ENCODE measurements around the gene ABCC3.

Gene ABCC3

DNA sequence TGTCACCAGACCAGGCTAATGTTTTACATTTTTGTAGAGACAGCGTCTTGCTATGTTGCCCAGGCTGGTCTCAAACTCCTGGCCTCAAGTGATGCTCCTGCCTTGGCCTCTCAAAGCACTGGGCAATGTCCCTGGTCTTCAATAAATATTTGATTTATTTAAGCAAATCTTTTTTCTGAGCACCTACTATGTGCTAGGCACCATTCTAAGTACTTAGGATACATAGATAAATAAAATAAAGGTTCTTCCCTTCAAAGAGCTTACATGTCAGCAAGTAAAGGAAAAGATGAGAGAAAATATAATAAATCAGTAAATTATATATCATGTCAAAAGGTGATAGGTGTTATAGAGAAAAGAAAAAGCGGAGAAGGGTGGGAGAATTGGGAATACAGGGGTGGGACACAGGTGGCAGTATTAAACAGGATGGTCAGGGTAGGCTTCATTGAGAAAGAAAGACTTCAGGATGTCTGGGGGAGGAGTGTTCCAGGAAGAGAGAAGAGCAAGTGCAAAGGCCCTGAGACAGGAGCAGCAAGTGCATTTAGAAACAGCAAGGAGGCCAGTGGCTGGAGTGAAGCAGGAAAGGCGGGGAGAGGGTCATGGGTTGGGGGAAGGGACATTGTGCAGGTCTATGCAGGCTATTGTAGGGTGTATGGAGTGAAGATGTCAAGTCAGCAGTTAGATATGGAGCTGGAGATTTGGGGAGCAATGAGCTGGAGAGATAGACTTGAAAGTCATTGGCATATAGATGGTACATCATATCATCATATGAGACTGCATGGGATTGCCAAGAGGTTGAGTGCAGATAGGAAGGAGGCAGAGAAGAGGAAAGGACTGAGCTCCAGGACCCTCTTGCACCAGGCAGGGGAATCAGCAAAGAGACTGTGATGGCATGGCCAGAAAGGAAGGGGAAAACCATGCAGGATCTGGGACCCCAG lies 11.3 kb downstream of the ABCC3 start:
- DNase-seq, result no peak

DNA sequence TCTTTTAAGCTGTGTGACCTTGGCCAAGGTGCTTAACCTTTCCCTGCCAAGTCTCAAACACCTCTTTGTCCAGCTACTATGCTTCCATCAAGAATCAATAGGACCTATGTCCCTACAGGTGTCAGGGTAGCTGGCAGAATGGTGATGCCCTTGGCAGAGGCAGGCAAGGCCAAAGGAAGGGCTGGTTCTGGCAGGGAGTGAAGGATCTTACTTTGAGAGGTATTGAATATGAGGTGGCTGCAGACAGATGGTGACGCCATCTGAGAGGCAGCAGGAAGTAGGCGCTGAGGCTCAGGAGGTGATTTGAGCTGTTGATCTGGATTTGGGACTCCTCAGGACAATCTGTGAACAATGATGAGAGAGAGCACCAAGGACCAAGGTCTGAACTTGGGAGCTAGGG lies 12.5 kb downstream of the ABCC3 start:
- no peak for DNase-seq

DNA sequence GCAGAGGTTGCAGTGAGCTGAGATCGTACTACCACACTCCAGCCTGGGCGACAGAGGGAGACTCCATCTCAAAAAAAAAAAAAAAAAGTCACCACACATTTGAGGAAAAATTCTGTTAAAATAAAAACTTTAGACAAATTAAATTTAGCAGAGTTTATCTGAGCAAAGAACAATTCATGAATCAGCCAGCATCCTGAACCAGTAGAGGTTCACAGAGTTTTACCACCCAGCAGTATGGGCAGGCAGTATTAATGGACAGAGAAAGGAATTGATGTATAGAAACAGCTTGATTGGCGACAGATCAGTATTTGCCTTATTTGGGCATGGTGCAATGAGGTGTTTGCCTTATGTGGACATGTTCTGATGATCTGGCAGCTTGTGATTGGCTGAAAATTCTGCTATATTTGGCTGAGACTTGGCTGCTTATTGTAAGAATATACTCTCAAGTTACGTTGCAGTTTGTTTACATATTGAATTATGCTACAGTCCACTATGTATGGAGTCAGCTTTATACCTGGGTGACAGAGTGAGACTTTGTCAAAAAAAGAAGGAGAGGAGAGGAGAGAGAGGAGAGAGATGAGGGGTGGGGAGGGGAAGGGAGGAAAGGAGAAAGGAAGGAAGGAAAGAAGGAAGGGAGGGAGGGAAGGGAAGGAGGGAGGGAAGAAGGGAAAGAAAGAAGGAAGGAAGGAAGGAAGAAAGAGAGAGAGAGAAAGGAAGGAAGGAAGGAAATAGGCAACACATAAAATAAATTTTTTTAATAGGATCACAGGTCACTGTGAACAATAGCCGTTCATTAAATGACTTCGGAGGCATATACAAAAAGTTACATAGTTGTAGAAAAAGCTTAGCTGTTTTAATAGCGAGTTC lies 14.6 kb downstream of the ABCC3 start:
- DNase-seq, result no peak

DNA sequence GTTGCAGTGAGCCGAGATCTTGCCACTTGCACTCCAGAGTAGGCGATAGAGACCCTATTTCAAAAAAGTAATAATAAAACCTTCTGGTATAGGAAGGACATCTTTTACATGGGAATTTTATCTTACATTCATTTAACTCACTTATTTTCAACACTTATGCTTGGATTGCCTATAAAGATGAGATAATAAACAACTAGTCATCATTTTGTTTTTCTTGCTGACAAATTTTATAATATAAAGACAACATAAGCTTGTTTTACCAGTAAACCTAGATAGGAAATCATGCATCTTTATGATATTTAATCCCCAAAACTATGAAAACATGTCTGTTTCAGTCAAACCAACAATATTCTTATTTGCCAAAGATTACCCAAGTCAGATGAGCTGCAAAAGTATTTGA lies 17.0 kb downstream of the ABCC3 start:
- DNase-seq, result no peak

DNA sequence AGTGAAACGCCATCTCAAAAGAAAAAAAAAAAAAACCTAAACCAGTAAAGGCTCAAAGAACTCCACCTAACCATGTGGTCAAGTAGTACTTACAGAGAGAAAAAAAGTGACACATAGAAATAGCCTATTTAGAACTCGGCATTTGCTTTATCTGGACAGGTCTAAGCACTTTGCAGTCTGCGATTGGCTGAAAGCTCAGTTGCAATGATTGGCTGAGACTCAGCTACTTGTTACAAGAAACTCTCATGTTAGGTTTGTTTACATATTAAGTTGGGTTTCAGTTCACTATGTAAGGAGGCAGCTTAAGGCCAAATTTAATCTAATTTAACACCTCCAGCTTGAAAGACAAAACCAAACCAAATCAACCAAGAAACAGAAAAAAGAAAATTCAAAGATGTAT lies 19.1 kb downstream of the ABCC3 start:
- no peak for DNase-seq

DNA sequence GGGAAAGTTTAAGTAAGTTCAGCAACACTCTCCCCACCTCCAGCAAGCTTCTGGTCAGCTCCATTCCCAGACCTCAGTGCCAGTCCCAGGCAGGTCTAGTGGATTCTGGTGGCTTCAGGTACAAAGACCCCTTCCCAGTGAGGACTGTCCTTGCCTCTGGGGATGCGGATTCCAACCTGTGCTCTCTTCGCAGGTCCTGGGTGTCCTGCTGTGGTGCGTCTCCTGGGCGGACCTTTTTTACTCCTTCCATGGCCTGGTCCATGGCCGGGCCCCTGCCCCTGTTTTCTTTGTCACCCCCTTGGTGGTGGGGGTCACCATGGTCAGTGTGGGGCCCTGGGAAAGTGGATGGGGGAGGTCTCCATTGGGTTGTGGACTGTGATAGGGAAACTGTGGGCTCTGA lies 21.8 kb downstream of the ABCC3 start:
- no peak for DNase-seq

DNA sequence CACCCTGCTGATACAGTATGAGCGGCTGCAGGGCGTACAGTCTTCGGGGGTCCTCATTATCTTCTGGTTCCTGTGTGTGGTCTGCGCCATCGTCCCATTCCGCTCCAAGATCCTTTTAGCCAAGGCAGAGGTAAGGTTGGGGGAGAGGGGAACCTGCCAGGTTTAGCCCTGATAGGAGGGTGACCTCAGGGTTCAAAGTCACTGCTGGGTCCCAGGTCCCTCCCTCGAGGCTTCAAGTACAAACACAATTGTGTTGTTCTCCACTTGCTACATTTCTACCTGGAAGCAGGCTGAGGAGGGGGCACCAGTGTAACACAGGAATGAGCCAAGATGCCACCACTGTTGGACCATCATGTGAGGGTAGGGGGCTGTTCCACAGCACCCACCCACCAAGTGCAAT lies 22.4 kb downstream of the ABCC3 start:
- DNase-seq, result no peak

DNA sequence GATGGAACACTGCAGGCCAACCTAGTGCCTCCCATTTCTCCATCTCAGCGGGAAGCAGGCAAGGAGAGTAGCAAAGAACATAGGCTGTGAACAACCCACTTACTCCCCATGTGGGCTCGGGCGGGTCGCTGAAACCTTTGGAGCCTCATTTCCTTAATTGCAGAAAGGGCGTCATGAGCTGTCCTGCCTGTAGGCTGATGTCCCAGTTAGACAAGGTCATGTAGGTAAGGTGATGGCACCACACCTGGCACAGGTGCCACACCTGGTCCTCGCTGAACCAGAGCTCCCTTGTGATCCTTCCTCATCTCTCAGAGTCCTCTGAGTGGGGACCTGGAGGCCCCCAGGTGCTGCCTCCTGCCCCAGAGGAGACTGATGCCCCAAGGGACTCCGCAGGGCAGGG lies 22.9 kb downstream of the ABCC3 start:
- no peak for DNase-seq

DNA sequence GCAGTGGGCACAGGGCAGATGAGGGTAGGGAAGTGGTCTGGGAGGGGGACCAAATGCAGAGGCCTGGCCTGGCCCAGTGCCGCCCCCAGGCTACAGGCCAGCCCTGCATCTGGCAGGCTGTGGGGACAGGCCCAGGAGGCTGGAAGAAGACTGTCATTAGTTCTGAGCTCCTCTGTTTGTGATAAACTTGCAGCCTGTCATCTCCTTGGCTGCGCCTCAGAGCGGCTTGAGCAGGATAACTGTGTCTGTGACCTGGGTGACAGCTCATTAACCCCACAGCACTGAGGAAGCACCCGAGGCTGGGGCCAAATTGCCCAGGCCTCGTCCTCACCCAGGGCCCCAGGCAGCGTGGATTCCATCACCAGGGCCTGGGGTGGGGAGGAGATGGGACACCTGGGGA lies 23.9 kb downstream of the ABCC3 start:
- DNase-seq, result no peak

DNA sequence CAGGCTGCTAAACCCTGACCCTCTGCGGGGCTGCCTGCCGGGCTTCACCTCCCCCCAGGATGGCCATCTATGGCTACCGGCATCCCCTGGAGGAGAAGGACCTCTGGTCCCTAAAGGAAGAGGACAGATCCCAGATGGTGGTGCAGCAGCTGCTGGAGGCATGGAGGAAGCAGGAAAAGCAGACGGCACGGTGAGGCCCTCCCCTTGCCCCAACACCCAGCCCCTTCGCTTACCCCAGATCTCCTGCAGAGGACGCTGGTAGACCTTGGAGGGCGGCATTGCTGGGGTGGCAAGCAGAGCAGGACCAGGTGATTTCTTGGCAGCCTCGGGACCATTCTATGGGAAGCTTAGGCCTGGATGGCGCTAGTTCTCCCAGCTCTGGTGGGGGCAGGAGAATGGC lies 24.5 kb downstream of the ABCC3 start:
- DNase-seq, result no peak

DNA sequence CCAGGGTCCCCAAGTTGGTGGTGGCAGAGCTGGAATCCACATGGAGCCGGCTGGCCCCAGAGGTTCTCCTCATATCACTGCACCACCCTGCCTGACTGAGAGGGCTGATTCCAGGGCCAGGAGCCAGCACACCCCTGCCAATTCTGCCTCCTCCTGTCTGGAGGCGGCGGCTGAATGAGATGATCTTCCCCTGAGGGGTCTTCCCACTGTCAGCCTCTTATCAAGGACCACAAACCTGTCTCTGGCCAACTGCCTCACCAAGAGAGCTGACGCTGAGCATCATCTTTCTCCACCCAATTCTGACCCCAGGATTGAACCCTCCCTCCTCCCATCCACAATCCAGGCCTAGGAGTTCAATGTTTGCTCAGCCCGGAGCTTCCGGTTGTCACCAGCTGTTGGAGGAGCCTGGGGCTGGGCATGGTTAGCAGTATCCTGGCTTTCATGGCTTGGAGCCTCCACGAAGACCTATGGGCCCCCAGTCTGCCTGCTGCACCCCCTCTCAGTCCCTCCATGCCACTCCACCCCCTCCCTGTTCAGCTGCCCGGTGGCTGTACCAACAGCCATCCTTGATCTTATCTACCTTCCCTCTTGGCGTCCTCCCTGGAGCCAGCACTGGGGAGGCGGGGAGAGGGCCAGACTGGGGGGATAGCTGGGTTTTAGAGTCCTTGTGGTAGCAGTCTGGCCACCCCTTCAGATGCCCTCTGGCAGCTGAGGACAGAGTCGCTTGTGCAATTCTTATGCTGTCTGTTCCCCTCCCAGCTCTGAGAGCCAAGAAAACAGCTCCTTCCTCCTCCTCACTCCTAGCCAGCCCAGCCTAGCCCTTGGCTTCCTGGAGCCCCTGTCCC lies 25.6 kb downstream of the ABCC3 start:
- no peak for DNase-seq

DNA sequence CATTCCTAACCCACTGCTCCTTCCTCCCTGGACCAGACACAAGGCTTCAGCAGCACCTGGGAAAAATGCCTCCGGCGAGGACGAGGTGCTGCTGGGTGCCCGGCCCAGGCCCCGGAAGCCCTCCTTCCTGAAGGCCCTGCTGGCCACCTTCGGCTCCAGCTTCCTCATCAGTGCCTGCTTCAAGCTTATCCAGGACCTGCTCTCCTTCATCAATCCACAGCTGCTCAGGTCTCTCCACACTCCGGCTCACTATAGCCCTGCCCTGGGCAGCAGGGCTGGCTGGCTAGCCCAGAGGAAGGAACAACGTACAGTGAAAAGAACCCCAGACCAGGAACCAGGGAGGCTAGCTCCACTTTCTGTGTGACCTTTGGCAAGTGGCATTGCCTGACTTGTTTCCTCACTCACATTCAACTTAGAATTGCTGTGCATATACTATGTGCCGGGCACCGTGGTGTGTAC lies 26.2 kb downstream of the ABCC3 start:
- no peak for DNase-seq

DNA sequence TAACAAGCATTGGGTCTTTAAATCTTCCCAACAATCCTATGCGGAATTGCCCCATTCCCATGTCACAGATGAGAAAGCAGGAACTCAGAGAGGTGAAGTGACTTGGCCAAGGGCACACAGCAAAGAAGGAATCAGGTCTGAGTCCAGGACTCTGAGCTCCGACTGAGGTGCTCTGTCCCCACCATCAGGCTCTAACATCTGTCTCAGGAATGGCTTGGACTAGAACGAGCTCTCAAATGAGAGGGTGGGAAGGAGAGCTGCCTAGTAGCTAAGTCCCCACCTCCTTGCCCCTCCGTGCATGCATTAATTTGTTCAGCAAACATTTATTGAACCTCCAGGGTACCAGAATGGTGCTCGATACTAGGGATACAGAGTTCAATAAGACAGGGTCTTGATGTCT lies 26.7 kb downstream of the ABCC3 start:
- no peak for DNase-seq

DNA sequence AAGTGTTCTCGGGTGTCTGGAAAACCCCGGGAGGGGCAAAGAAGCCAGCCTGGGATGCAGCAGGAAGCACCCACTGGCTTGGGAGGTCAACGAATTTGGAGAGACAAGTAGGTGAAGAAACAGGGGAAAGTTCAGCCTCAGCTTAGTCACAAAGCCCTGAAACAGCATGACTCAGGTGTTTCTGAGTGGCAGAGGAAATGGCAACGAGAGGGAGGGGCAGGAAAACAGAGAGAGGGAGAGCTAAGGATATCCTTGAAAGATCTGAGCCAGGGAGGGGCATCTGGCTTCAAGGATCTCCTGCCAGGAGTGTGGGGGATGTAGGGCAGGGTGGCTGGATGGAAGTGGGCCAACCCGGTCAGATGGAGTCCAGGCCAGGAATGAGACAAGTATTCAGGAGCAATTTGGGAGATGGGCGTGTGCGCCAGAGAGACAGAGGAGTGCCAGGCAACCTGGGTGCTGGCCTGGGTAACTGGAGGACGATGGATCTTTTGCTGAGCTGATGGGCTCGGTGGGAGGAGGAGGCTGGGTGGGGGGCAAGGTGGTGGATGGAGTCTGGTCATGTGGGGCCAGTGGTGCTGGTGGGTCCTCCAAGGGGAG lies 27.2 kb downstream of the ABCC3 start:
- no peak for DNase-seq

DNA sequence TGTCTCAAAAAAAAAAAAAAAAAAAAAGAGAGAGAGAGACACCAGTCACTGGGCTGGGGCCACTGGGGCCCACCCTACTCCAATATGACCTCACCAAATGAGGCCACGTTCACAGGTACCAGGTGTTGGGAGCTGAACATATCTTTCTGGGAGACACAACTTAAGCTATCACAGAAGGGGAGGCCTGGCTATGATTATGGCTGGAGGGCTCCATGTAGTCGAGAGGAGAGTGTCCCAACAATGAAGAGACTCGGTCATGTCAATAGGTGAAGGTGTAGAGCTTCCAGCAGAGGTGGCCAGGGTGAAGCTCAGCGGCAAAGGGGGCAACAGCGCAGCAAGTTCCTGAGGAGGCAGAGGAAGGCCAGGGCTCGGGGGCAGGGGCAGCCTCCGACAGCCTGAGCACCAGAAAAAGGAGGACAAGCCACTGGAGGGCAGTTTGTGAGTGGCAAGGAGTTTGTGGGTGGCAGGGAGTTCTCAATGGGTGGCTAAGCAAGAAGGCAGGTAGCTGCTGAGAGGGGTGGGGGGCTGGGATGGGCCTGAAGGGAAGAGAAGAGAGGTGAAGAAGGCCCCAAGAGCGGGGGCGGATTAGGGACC lies 28.0 kb downstream of the ABCC3 start:
- DNase-seq, result no peak

DNA sequence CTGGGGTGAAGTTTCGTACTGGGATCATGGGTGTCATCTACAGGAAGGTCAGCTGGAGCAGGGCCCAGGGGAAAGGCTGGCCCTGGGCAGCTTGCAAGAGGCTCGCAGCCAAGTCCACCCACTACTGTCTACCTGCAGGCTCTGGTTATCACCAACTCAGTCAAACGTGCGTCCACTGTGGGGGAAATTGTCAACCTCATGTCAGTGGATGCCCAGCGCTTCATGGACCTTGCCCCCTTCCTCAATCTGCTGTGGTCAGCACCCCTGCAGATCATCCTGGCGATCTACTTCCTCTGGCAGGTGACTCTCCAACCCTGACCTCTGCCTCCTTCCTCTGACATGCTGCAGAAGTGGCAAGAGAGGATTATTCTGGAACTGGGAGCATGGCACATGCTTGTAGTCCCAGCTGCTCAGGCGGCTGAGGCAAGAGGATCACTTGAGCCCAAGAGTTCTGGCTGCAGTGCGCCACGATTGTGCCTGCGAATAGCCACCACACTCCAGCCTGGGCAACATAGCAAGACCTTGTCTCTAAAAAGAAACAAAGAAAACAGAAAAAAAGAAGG lies 29.2 kb downstream of the ABCC3 start:
- DNase-seq, result no peak

DNA sequence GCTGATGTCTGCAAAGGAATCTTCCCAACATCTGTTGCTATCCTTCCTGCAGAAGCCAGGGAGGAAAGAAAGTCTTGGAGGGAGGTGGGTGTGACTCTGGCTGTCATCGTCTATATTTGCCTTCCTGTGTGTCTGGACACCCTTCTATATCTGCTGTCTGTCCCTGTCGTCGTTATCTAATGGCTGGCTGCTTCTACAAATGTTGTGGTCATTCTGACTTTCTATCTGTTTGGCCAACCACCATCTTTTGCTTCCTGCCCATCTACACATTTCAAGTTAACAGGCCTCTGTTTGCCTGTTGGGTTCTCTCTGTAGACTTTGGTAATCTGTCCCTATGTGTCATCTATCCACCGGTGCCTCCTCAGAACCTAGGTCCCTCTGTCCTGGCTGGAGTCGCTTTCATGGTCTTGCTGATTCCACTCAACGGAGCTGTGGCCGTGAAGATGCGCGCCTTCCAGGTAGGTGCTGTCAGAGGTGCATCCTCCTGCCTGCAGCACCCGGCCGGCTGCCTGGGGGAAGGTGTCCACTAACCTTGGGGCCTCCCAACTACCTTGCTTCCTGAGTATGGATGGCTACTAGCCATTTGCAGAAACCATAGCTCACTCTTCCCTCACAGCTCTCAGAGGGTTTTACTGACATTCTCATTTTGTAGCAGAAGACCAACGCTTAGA lies 30.2 kb downstream of the ABCC3 start:
- no peak for DNase-seq

DNA sequence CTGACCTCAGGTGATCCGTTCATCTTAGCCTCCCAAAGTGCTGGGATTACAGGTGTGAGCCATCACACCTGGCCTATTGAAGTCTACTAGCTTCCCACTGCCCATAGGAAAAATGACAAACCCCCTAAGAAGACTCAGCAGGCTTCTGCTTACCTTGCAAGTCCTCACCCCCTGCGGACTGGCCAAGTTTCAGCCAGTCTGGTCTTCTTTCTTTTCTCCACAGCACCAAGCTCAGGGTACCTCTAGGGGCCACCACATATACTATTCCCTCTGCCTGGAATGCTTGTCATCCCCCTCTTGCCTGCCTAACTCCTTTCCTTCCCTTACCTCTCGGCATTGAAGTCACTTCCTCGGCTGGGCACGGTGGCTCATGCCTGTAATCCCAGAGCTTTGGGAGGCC lies 31.2 kb downstream of the ABCC3 start:
- DNase-seq, result no peak

DNA sequence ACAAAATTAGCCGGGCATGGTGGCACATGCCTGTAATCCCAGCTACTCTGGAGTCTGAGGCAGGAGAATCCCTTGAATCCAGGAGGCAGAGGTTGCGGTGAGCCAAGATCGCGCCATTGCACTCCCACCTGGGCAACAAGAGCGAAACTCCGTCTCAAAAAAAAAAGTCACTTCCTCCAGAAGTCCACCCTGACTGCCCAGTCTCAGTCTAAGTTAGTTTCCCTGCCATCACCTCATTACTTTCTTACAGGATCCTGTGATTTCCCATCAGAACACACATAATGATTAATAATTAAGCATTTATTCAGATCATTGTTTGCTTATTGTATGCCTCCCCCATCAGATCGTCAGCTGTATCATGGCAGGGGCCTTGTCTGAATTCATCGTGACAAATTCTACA lies 31.6 kb downstream of the ABCC3 start:
- DNase-seq, result no peak

DNA sequence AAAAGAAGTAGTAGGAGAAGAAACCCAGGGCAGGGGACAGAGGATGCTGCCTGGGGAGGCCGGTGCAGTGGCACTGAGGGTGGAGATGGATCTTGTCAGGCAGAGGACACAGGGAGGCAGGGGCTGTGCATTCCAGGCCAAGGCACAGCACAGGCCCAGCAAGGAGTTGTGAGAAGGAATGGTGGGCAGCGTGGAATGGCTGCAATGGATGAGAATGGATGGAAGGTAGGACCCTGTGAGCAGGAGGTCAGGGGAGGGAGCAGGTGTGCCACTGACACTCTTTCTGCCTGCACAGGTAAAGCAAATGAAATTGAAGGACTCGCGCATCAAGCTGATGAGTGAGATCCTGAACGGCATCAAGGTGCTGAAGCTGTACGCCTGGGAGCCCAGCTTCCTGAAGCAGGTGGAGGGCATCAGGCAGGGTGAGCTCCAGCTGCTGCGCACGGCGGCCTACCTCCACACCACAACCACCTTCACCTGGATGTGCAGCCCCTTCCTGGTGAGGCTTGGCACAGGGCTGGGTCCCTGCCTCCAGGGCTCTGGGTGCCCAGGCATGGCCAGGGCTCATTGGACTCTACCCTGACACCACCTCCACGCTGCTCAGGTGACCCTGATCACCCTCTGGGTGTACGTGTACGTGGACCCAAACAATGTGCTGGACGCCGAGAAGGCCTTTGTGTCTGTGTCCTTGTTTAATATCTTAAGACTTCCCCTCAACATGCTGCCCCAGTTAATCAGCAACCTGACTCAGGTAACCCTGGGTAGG lies 32.8 kb downstream of the ABCC3 start:
- no peak for DNase-seq

Data from NCI-H526 treated with DMSO at 0.1 percent for 48 hours (cell line).